Measurements from ENCODE around the gene MAT1A. TPM values are rescaled to one million over a fixed set of nuclear protein-coding genes. Genes with fewer than 3 reads are reported as not detected.

The MAT1A gene
- total and polyA plus RNA-seq, 2 of the 13 experiments (the other 11 are each of a cell fraction or from before 2014, with no cell fraction given) = 57.1 to 76.9 TPM

DNA sequence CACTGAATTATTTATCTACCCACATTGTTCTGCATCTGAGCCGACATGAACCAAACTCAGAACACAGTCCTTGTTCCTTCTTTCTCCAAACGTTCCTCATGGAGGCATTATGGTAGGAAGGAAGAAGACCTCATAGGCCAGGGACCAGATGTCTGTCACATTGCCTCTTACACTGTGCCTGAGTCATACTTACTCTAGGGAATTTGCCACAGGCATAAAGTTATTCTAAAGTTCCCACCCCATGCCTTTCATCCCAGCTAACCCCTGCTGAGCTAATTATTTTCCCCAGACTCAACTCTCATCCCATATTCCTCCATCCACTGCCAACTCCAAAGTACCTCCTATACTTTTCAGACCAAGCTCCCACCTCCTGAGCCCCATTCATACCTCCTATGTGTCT, 21.2 kb downstream of the MAT1A start (continued):
- TF ChIP-seq, protein P1, sequence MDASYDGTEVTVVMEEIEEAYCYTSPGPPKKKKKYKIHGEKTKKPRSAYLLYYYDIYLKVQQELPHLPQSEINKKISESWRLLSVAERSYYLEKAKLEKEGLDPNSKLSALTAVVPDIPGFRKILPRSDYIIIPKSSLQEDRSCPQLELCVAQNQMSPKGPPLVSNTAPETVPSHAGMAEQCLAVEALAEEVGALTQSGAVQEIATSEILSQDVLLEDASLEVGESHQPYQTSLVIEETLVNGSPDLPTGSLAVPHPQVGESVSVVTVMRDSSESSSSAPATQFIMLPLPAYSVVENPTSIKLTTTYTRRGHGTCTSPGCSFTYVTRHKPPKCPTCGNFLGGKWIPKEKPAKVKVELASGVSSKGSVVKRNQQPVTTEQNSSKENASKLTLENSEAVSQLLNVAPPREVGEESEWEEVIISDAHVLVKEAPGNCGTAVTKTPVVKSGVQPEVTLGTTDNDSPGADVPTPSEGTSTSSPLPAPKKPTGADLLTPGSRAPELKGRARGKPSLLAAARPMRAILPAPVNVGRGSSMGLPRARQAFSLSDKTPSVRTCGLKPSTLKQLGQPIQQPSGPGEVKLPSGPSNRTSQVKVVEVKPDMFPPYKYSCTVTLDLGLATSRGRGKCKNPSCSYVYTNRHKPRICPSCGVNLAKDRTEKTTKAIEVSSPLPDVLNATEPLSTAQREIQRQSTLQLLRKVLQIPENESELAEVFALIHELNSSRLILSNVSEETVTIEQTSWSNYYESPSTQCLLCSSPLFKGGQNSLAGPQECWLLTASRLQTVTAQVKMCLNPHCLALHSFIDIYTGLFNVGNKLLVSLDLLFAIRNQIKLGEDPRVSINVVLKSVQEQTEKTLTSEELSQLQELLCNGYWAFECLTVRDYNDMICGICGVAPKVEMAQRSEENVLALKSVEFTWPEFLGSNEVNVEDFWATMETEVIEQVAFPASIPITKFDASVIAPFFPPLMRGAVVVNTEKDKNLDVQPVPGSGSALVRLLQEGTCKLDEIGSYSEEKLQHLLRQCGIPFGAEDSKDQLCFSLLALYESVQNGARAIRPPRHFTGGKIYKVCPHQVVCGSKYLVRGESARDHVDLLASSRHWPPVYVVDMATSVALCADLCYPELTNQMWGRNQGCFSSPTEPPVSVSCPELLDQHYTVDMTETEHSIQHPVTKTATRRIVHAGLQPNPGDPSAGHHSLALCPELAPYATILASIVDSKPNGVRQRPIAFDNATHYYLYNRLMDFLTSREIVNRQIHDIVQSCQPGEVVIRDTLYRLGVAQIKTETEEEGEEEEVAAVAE (CRISPR knock-in tag; IDR thresholded peaks at IDR 0.05; ENCODE audit: borderline replicate concordance) = no peak
- TF ChIP-seq SOX13 (IDR thresholded peaks at IDR 0.05) (no peak), SOX13 (CRISPR knock-in tag; conservative IDR thresholded peaks at IDR 0.05 in 1 of 2, IDR thresholded peaks at IDR 0.05 in 1 of 2) (no peak), PITX1 (CRISPR knock-in tag; IDR thresholded peaks at IDR 0.05) (no peak), NBN (conservative IDR thresholded peaks at IDR 0.05) (no peak), AHR (CRISPR knock-in tag; IDR thresholded peaks at IDR 0.05) (no peak), TRIM24 (CRISPR knock-in tag; IDR thresholded peaks at IDR 0.05) (no peak)
- TF ChIP-seq, protein P2, sequence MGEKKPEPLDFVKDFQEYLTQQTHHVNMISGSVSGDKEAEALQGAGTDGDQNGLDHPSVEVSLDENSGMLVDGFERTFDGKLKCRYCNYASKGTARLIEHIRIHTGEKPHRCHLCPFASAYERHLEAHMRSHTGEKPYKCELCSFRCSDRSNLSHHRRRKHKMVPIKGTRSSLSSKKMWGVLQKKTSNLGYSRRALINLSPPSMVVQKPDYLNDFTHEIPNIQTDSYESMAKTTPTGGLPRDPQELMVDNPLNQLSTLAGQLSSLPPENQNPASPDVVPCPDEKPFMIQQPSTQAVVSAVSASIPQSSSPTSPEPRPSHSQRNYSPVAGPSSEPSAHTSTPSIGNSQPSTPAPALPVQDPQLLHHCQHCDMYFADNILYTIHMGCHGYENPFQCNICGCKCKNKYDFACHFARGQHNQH (CRISPR knock-in tag; IDR thresholded peaks at IDR 0.05) = no peak
- TF ChIP-seq, protein P3, sequence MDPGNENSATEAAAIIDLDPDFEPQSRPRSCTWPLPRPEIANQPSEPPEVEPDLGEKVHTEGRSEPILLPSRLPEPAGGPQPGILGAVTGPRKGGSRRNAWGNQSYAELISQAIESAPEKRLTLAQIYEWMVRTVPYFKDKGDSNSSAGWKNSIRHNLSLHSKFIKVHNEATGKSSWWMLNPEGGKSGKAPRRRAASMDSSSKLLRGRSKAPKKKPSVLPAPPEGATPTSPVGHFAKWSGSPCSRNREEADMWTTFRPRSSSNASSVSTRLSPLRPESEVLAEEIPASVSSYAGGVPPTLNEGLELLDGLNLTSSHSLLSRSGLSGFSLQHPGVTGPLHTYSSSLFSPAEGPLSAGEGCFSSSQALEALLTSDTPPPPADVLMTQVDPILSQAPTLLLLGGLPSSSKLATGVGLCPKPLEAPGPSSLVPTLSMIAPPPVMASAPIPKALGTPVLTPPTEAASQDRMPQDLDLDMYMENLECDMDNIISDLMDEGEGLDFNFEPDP (CRISPR knock-in tag; conservative IDR thresholded peaks at IDR 0.05) = no peak

All from HepG2 (cell line).